HUES64 (cell line): Measurements from ENCODE around the gene EGR4.

ENCODE experiments used
- H3K27ac ChIP-seq: 2 replicates; pipeline ENCODE4 v1.7.0; 2013; ENCODE audit warnings: low read depth, low read length, inconsistent platforms
- H3K27me3 ChIP-seq: 2 replicates; pipeline ENCODE4 v1.6.1; 2013; ENCODE audit warnings: mild to moderate bottlenecking, low read length; ENCODE audit not compliant: insufficient read depth
- H3K36me3 ChIP-seq: 2 replicates; pipeline ENCODE4 v1.6.1; 2013; ENCODE audit warnings: mild to moderate bottlenecking, low read length; ENCODE audit not compliant: insufficient read depth
- H3K4me1 ChIP-seq: 2 replicates; pipeline ENCODE4 v1.6.1; 2013; ENCODE audit warnings: mild to moderate bottlenecking, low read length, moderate library complexity; ENCODE audit not compliant: insufficient read depth
- H3K4me3 ChIP-seq: 2 replicates; pipeline ENCODE4 v1.5.1; 2013; ENCODE audit warnings: mild to moderate bottlenecking, low read length, moderate library complexity
- H3K9ac ChIP-seq: 2 replicates; pipeline ENCODE4 v1.6.1; 2013; ENCODE audit warnings: mild to moderate bottlenecking, low read depth, low read length
- H3K9me3 ChIP-seq: 2 replicates; pipeline ENCODE4 v1.6.1; 2013; ENCODE audit warnings: low read depth, low read length; ENCODE audit not compliant: insufficient read depth
- WGBS: fragments of 150-250, 120-280 bp; methylation state at CpG from one replicate; pipeline ENCODE4 v1.1.7; 2013; ENCODE audit warnings: missing lambda C conversion rate; 5-methylcytosine and 5-hydroxymethylcytosine counted together

The EGR4 gene

DNA sequence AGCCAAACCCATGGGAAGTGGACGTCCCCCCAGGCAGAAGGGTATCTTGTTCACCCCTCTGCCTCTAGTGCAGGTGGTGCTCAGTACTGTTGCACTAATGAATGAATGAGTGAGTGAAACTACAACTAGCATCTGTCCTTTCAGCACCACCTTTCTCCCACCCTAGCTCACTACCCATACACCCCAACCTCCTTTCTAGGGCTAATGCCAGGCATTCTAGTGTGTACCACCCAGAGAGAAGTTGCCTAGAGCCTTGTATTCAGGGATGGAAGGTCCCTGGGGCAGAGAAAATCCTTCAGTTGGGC lies 36.8 kb downstream of the EGR4 start:
- H3K9ac ChIP-seq = no peak overlapping the region
- H3K9me3 ChIP-seq = no peaks in the 10 kb centered on the region
- no peaks in the 10 kb centered on the region for H3K27me3 ChIP-seq
- peaks cover 32% of the 10 kb centered on the region for H3K36me3 ChIP-seq
- 86% methylated on average over 1 of the region's 1 CpG for WGBS
- no peak overlapping the region for H3K27ac ChIP-seq
- no peak overlapping the region for H3K4me3 ChIP-seq
- H3K4me1 ChIP-seq = peaks cover 6% of the 10 kb centered on the region; the same call in 1 of the 2 replicates

DNA sequence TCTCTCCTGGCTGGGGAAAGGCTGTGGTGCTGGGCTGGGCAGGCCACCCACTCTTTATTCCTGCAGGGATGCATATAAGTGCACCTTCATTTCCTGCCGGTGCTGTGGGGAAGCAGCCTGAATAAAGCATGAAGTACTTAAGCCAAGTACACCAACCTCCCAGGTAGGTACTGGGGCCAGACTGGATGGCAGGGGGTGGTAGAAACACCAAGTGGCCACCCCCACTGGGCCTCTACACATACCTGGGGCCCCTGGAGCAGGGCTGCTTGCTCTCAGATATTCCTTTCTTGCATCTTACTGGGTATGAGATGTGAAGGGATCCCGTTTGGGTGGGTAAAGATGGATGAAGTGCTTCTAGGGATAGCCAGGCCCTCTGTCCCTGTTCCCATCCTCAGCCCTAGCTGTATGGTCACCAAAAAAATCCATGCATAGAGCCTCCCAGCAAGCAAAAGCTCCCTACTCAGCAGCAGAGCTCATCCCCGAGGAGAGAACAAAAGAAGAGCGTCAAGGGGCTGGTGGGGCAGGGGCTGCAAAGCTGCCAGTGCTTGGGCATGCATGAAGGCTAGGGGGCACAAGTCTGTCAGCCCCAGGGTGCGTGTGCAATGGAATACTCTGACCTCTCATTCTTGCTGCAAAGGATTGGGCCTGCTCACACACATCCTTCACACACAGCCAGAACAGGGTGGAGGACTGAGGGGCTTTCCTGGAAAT lies 37.3 kb downstream of the EGR4 start:
- Histone ChIP-seq H3K27me3 (no peaks in the 10 kb centered on the region), H3K4me3 (no peak overlapping the region), H3K9me3 (no peaks in the 10 kb centered on the region), H3K36me3 (peaks cover 37% of the 10 kb centered on the region), H3K9ac (no peak overlapping the region), H3K4me1 (peaks cover 6% of the 10 kb centered on the region; the same call in 1 of the 2 replicates), H3K27ac (no peak overlapping the region)
- WGBS = 72% methylated on average over 5 of the region's 5 CpGs

DNA sequence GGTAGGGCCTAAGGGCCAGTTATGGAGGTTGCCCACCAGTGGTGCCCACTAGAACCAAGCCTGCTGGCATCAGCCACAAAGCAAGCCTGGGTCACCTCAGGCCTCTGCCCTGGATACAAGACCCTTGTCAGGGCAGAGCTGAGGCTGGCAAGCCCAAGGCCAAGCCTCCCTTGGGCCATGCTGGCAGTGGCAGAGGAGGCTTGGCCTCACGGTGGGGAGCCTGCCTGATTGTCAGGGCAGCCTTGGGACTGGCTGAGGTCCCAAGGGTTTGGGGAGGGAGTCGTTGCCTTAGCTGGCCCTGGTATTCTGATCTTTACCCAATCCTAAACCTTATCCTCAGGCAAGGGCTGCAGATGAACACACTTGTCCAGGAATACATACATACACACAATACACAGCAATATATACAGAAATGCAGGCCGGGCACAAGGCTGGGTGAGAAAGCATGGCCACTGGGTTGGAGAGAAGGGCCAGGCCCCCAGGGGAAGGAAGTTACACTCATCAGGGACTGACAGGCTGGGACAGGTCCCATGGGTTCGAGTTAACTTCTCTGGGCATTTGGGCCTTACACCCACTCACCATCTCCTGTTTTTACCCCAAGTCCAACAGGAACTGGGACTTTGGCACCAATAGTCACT lies 38.2 kb downstream of the EGR4 start:
- H3K4me1 ChIP-seq = peaks cover 6% of the 10 kb centered on the region; the same call in 1 of the 2 replicates
- no peak overlapping the region; the same call in 1 of the 2 replicates for H3K27ac ChIP-seq
- no peaks in the 10 kb centered on the region for H3K9me3 ChIP-seq
- H3K36me3 ChIP-seq = peaks cover 46% of the 10 kb centered on the region
- no peak overlapping the region for H3K4me3 ChIP-seq
- H3K27me3 ChIP-seq = no peaks in the 10 kb centered on the region
- H3K9ac ChIP-seq = no peak overlapping the region
- 83% methylated on average over 4 of the region's 4 CpGs for WGBS

DNA sequence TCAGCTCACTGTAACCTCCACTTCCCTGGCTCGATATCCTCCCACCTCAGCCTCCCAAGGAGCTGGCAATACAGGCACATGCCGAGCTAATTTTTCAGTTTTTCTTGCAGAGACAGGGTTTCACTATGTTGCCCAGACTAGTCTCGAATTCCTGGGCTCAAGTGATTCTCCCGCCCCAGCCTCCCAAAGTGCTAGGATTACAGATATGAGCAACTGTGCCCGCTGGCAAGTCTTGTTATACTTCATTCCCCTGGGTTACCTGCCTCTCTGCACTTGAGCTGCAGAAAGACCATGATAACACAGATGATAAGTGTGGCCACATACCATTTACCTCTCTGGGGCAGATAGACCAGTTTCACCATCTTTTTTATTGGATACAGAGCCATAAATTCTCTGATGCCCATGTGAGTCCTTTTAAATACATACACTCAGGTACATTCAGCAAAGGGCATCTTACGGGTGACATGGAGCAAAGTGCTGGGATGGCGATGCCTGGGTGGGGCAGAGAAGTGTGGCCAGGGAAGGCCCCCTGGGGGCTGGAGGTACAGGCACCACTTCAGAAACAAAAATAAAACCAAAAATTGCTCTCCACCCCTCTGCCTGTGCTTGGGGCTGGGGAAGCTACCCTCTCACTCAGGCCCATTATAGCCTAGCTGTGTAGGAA lies 38.9 kb downstream of the EGR4 start:
- Histone ChIP-seq H3K9me3 (no peaks in the 10 kb centered on the region), H3K4me1 (peaks cover 6% of the 10 kb centered on the region; the same call in 1 of the 2 replicates), H3K9ac (no peak overlapping the region), H3K36me3 (peaks cover 53% of the 10 kb centered on the region), H3K27ac (no peak overlapping the region), H3K4me3 (no peak overlapping the region), H3K27me3 (no peaks in the 10 kb centered on the region)
- WGBS = 96% methylated on average over 7 of the region's 7 CpGs

DNA sequence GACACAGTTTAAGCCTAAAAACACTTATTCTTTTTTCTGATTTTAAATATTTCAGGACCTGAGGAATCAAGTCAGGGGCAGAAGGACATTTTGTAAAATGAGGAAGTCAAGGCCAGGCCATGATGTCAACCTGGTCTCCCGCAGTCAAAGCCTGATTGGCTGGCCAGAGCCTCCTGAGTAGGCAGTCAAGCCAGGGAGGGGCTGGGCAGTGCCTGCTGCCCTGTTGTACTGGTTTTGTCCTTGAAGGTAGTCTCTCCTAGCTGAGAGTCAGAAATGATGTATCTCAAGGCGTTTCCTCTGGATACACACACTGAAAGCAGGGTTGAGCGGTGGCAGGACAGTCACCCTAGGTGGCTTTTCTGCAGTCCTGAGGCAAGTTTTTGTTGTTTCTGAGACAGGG lies 39.4 kb downstream of the EGR4 start:
- Histone ChIP-seq H3K9ac (no peak overlapping the region), H3K27ac (no peak overlapping the region), H3K36me3 (peaks cover 58% of the 10 kb centered on the region), H3K9me3 (no peaks in the 10 kb centered on the region), H3K4me1 (peaks cover 6% of the 10 kb centered on the region; the same call in 1 of the 2 replicates), H3K27me3 (no peaks in the 10 kb centered on the region), H3K4me3 (no peak overlapping the region)
- 95% methylated on average over 3 of the region's 3 CpGs for WGBS

DNA sequence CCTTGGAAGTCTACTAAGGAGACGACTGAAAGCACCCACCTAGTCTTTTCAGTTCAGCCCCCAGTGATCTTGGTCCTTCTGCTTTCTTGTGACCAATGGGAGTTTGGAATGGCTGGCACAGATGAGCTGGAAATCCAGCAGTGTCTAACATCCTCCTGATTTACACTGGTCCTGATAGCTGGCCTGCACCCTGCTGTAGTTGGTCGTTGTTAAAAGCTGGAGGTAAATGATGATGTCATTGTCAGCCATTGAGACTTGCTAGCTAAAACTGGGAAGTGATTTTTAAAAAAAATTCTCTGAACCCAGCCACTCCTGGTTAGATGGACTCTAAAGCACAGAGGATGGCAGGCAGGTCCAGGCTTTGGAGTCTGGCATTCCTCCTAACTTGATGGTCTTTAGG lies 39.9 kb downstream of the EGR4 start:
- Histone ChIP-seq H3K4me3 (no peak overlapping the region), H3K9ac (no peak overlapping the region), H3K4me1 (peaks cover 6% of the 10 kb centered on the region; the same call in 1 of the 2 replicates), H3K27ac (no peak overlapping the region), H3K9me3 (no peaks in the 10 kb centered on the region), H3K27me3 (no peaks in the 10 kb centered on the region), H3K36me3 (peaks cover 63% of the 10 kb centered on the region)
- 95% methylated on average over 2 of the region's 2 CpGs for WGBS

DNA sequence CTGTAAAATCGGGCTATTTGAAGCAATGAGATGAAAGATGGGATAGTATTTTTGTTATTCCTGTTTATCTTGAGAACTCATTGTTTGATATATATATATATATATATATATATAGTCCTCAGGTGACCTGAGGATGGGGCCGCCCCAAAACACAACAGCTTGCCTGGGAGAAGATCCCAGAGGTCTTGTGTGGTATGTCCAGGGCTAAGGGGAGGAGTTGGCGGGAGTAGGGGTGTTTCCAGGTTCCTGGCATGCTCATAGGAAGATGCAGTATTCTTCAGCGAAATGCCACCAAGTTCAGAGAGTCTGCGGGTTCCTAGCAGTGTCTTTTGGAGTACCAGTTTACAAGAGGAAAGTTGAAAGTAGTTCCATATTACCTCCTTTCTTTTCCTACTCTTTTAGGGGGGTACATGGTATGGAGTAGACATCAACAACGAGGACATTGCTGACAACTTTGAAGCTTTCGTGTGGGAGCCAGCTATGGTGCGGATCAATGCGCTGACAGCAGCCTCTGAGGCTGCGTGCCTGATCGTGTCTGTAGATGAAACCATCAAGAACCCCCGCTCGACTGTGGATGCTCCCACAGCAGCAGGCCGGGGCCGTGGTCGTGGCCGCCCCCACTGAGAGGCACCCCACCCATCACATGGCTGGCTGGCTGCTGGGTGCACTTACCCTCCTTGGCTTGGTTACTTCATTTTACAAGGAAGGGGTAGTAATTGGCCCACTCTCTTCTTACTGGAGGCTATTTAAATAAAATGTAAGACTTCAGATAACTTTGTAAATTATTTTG lies 40.9 kb downstream of the EGR4 start:
- H3K36me3 ChIP-seq = peaks cover 73% of the 10 kb centered on the region
- no peaks in the 10 kb centered on the region for H3K27me3 ChIP-seq
- H3K9ac ChIP-seq = no peak overlapping the region
- no peak overlapping the region for H3K27ac ChIP-seq
- 97% methylated on average over 16 of the region's 17 CpGs for WGBS
- H3K4me1 ChIP-seq = peaks cover 6% of the 10 kb centered on the region; the same call in 1 of the 2 replicates
- no peaks in the 10 kb centered on the region for H3K9me3 ChIP-seq
- no peak overlapping the region for H3K4me3 ChIP-seq

DNA sequence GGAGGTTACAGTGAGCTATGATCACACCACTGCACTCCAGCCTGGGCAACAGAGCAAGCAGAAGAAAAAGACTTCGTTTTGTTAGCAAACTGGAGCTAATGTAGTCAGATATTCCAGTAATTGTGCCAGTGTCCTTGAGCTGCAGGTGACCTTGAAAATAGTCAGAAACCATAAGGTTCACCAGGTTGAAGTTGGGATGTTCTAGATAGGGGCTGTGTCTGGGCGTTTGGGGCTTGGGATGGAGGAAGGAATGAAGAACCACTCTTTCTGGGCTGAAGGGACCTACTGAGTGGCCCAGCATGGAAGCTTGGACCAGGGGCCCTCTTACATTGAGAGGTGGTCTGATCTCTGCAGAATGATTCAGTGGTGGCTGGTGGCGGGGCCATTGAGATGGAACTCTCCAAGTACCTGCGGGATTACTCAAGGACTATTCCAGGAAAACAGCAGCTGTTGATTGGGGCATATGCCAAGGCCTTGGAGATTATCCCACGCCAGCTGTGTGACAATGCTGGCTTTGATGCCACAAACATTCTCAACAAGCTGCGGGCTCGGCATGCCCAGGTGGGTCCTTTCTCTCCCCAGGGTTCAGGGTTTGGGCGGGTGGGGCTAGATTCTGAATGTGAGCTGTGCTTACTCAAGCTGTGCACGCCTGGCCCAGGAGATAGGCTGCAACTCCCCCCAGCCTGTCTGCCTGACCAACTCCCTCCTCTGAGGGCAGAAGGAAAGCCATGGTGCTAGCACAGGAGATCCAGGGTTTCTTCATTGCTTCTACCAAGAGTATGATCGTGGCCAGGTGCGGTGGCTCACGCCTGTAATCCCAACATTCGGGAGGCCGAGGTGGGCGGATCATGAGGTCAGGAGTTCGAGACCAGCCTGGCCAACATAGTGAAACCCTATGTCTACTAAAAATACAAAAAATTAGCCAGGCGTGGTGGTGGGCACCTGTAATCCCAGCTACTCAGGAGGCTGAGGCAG lies 42.2 kb downstream of the EGR4 start:
- Histone ChIP-seq H3K9ac (no peak overlapping the region), H3K4me1 (peaks cover 6% of the 10 kb centered on the region; the same call in 1 of the 2 replicates), H3K27me3 (no peaks in the 10 kb centered on the region), H3K27ac (no peak overlapping the region), H3K36me3 (peaks cover 86% of the 10 kb centered on the region), H3K9me3 (no peaks in the 10 kb centered on the region), H3K4me3 (no peak overlapping the region)
- 95% methylated on average over 17 of the region's 17 CpGs for WGBS

DNA sequence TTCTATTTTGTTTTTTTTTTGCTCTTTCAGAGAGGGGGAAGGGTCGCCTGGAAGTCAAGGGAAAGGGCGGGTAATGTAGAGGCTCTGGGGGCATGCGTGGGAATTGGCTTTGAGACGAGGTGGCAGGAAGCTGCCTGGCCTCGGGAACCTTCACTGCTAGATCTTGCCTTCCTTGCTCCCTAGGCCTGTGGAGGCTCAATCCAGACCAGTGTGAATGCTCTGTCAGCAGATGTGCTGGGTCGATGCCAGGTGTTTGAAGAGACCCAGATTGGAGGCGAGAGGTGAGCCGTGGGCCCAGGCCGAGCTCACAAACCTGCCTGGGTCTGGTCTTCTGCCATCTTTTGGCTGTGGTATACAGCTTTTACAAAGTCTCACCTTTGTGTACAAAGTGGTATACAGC lies 43.7 kb downstream of the EGR4 start:
- Histone ChIP-seq H3K27me3 (no peaks in the 10 kb centered on the region), H3K4me3 (no peak overlapping the region), H3K27ac (no peak overlapping the region), H3K9me3 (no peaks in the 10 kb centered on the region), H3K36me3 (peaks cover 100% of the 10 kb centered on the region), H3K4me1 (no peaks in the 10 kb centered on the region), H3K9ac (no peak overlapping the region)
- 93% methylated on average over 9 of the region's 9 CpGs for WGBS

DNA sequence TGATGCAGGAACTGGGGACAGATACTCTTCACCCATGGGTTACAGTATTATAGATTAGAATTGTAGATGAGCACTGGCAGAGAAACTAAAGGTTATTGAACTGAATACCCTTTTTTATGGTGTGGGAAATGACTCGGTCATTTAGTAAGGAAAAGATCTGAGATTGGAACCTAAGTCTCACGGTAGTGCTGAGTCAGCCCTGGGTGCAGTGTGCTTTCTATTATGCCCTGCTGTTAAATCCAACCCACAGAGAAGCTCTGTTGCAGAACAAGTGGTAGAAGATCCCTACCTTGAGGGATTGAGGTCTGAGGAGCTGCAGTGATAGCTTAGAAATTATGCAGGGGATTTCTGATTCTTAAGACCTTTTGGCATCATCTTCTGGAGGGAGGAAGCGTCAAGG lies 46.5 kb downstream of the EGR4 start:
- WGBS = 98% methylated on average over 3 of the region's 3 CpGs
- peaks cover 98% of the 10 kb centered on the region for H3K36me3 ChIP-seq
- H3K4me3 ChIP-seq = no peak overlapping the region
- H3K9me3 ChIP-seq = no peaks in the 10 kb centered on the region
- no peaks in the 10 kb centered on the region for H3K27me3 ChIP-seq
- H3K9ac ChIP-seq = no peak overlapping the region
- no peaks in the 10 kb centered on the region for H3K4me1 ChIP-seq
- no peak overlapping the region for H3K27ac ChIP-seq
